ENCODE results near the gene TRIM58. TPM values are rescaled to one million over a fixed set of nuclear protein-coding genes. Genes with fewer than 3 reads are reported as not detected.

Gene TRIM58
- total and polyA plus RNA-seq, 2 of the 4 experiments (the other 2 are of a cell fraction): 0.54 to 0.91 TPM

DNA sequence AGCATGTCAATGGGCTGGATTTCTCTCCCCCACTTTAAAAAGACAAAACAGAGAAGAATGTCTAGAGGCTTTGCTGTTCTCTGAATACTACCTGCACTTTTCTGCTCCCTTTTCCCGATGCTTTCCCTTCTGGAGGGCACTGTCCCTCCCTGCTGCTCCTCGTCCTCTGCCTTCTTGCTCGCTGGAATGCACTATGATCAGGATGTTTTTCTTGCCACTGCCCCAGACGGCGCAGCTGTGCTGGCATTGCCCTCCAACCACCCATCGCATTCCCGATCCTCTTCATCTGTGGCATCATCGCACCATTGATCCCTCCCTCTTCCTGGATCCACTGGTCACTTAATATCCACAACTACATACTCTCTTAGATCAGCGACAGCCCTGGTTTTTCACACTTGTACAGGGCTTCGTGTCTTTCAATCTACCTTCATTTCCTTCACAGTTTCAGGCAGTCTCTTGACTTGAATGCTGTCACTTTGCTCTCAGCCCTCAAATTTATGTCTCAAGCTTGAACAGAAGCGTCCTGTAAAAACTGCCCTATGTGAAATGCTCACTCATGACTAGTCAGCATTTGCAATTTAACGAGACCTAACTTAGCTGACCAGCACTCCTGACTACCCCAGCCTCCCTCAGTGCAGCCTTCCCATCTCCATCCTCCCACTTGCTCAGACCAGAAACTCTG, 11.8 kb upstream of the TRIM58 start:
- Histone ChIP-seq H4K20me1 (ENCODE audit: insufficient read depth, low read length) (no peaks in the 10 kb centered on the region), H2BK5ac (ENCODE audit: low read depth, low read length, poor library complexity, severe bottlenecking) (no peak overlapping the region), H3K36me3 (ENCODE audit: control insufficient read depth, insufficient read depth, low read length) (no peaks in the 10 kb centered on the region), H2BK20ac (ENCODE audit: low read depth, low read length) (no peak overlapping the region), H3K56ac (ENCODE audit: extremely low read depth, insufficient read depth, low read length) (no peak overlapping the region), H3K4me3 (ENCODE audit: insufficient read depth, low read depth, low read length) (no peak overlapping the region), H3K14ac (replicated peaks; ENCODE audit: low read depth, low read length) (no peak overlapping the region), H3K18ac (ENCODE audit: low read depth, low read length) (no peak overlapping the region), H4K91ac (ENCODE audit: insufficient read depth, low read depth, low read length) (no peak overlapping the region), H2BK15ac (ENCODE audit: low read depth, low read length) (no peak overlapping the region), H2AK5ac (ENCODE audit: low read depth, low read length) (no peak overlapping the region), H4K5ac (ENCODE audit: low read depth, low read length) (no peak overlapping the region), H3K4me1 (ENCODE audit: control insufficient read depth, insufficient read depth, low read length) (no peaks in the 10 kb centered on the region), H2BK120ac (ENCODE audit: low read depth, low read length) (no peak overlapping the region), H3K4ac (ENCODE audit: low read depth, low read length) (no peak overlapping the region), H3K27me3 (ENCODE audit: control insufficient read depth, insufficient read depth, low read length) (no peaks in the 10 kb centered on the region), H3K9me3 (ENCODE audit: control insufficient read depth, insufficient read depth, low read length) (peaks cover 21% of the 10 kb centered on the region; the same call in 1 of the 2 replicates), H2AK9ac (replicated peaks; ENCODE audit: low read depth, low read length, poor library complexity) (no peak overlapping the region), H2AFZ (replicated peaks; ENCODE audit: low read length, poor library complexity) (no peak overlapping the region), H3K9me1 (ENCODE audit: insufficient read depth, low read length) (no peaks in the 10 kb centered on the region), H3K9ac (ENCODE audit: low read depth, low read length) (no peak overlapping the region), H3K4me2 (ENCODE audit: low read depth, low read length) (no peak overlapping the region), H3K27ac (ENCODE audit: insufficient read depth, low read length) (no peak overlapping the region), H3K79me1 (ENCODE audit: low read depth in 1 of 2, low read length in 2 of 2) (no peaks in the 10 kb centered on the region), H4K8ac (ENCODE audit: low read depth in 2 of 2, low read length in 2 of 2) (no peak overlapping the region), H3K23ac (ENCODE audit: low read depth, low read length) (no peak overlapping the region)
- no TSS peak for BruUV-seq (replicated peaks)
- CTCF ChIA-PET: no interaction called here
- POLR2A ChIA-PET (ENCODE audit: unreplicated experiment): no interaction called here
- in situ Hi-C loops (cut with MboI; ENCODE audit: low sequenced_read_pairs) (no loop called here), intact Hi-C loops (cut with micrococcal nuclease) (no loop called here), dilution Hi-C loops (cut with HindIII; ENCODE audit: low sequenced_read_pairs, unreplicated experiment) (no loop called here)
- DNase-seq (no peak), ATAC-seq (ENCODE audit: low read depth) (no peak)
- WGBS, 2 experiments (ENCODE audit: extremely low coverage in 2 of 2, insufficient read length in 1 of 2): 42% methylated on average over 10 of the region's 12 CpGs; no CpG with 5 or more reads in 1 of the 2 experiments
- no peak for TF ChIP-seq CEBPB (IDR thresholded peaks at IDR 0.05; ENCODE audit: low read depth, low read length)
- no peak for TF ChIP-seq SMC3 (IDR thresholded peaks at IDR 0.05; ENCODE audit: low read depth, low read length)

Data from IMR-90 (cell line).